ENCODE data around the gene ANK3. TPM values are rescaled to one million over a fixed set of nuclear protein-coding genes. Genes with fewer than 3 reads are reported as not detected.

The ANK3 gene
- total RNA-seq, 8 experiments from 2014 or later = 8.1 to 191 (median 78.3) TPM

DNA sequence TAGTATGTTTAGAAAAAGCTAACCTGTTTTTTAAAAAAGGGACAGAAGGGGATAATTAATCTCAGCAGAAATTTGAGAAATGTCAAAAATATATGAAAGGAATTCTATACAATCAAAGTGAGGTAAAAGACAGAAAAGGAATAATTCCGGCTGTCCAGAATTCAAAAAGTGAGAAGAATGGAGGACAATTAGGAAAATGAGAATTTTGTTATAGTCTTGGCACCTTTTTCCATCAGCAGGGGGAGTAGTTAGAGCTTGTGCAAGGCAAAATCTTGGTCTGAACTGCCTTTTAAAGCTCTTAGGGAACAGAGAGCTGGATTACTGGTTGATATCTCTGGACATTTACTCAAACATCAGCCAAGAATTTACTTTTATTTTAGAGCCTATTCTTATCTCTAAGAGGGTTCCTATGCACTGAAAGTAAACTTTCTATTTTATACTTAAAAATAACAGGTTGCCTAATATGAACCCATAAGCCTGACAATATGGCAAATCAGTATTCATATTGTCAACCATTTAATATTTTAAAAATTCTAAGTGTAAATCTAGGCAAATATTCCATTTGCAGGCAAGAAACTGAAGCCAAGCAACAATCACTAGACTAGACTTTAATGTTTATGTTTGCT lies 185.6 kb downstream of the ANK3 start:
- in situ Hi-C loops (cut with MboI; ENCODE audit: low pct_unique_long_range_greater_than_20kb in 2 of 9, low sequenced_read_pairs in 9 of 9, unreplicated experiment in 9 of 9) = loop anchor here in 5 of 9 experiments (10.0 to 25.0 kb wide), 6 partner anchors 89 to 233 kb away; no protein-coding TSS in a partner anchor

DNA sequence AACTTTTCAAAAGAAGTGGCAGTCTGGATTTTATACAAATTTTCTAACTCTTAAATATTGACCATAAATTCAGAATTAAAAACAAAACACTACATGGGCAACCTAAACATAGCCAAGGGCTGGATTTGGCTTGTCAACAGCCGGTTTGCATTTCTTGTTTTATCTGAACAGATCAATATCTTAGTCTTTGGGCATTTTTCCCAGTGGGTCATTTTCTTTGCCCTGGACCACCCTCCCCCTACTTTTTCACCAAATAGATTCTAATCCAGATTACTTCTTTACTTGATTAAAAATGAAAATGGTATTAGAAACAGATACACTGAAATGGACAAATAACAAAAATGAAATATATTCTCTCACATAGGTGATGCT lies 189.0 kb downstream of the ANK3 start:
- in situ Hi-C loops (cut with MboI; ENCODE audit: low pct_unique_long_range_greater_than_20kb in 2 of 9, low sequenced_read_pairs in 9 of 9, unreplicated experiment in 9 of 9) = loop anchor here in 5 of 9 experiments (10.0 to 25.0 kb wide), 6 partner anchors 86 to 237 kb away; no protein-coding TSS in a partner anchor
- 100% methylated on average over 1 of the region's 1 CpG; no CpG with 5 or more reads in 7 of the 10 experiments for WGBS, 10 experiments
- Histone ChIP-seq H3K27ac (no peak overlapping the region), H3K4me3 (no peak overlapping the region), H3K4me1 (replicated peaks in 1 of 2) (no peaks in the 10 kb centered on the region)
- ATAC-seq (replicated peaks in 6 of 8) = no peak

More for the DNA sequence above, 185.6 kb downstream of the ANK3 start:
- Histone ChIP-seq H3K27ac (no peak overlapping the region), H3K4me1 (replicated peaks in 1 of 2) (no peaks in the 10 kb centered on the region), H3K4me3 (no peak overlapping the region)
- no peak for ATAC-seq (replicated peaks in 6 of 8)
- 6 to 69% (median 42%) methylated on average over 1 of the region's 1 CpG for WGBS, 10 experiments

DNA sequence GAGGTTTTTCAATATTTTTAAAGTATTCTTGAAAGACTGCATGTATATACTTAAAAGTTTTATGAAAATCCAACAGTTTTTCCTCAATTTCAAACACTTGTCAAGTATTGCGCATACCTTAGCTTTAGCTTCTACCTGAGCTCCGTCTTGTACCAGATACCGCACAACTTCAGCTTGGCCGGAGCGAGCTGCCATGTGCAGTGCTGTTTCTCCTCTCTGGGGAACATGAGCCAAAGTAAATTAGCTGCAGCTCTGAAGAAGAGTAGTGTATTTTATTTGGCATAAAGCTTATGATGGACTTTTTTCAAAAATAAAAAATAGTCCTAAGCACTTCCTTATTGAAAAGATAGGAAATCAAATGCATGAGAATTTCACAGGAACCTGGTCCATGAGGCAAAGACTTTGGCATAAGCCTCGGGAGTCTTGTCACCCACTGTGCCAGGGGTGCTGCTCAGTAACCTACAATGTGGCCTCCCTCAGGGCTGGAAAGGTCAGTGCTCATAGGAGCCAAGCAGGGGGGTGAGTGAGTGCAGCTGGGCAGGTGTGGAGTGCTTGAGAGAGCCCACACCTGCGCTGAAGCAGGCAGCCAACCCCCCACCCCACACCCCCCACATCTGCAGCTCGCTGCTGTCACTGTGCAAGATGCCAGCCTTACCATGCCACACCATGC lies 189.5 kb downstream of the ANK3 start:
- in situ Hi-C loops (cut with MboI; ENCODE audit: low pct_unique_long_range_greater_than_20kb in 2 of 9, low sequenced_read_pairs in 9 of 9, unreplicated experiment in 9 of 9) = loop anchor here in 5 of 9 experiments (10.0 to 25.0 kb wide), 6 partner anchors 85 to 237 kb away; no protein-coding TSS in a partner anchor
- 62 to 100% (median 82%) methylated on average over 1 to 7 of the region's 8 CpGs; no CpG with 5 or more reads in 4 of the 10 experiments for WGBS, 10 experiments

DNA sequence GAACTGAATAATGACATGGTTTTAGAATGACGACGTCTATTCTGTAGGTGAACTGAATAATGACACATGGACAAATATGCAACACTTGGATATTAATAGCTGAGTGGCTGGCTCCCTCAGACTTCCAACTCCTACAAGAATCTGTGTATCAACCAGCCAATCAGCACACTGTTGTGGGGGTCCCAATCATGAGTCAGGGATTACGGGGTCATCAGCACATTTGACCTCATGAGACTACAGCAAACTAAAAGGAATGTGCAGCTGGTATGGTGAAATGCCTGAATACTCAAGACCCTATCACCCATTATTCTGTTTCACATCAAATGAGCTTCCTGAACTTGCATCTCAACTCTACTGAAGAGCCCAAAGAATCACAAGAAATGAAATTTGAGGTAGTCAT lies 192.5 kb downstream of the ANK3 start:
- 0 to 95% (median 77%) methylated on average over 1 to 3 of the region's 3 CpGs; no CpG with 5 or more reads in 3 of the 10 experiments for WGBS, 10 experiments
- H3K4me1 ChIP-seq (replicated peaks in 1 of 2) = no peaks in the 10 kb centered on the region
- ATAC-seq (replicated peaks in 6 of 8) = no peak
- H3K27ac ChIP-seq = no peak overlapping the region
- in situ Hi-C loops (cut with MboI; ENCODE audit: low pct_unique_long_range_greater_than_20kb in 2 of 9, low sequenced_read_pairs in 9 of 9, unreplicated experiment in 9 of 9) = no loop called here
- H3K4me3 ChIP-seq = no peak overlapping the region

More for the DNA sequence above, 189.5 kb downstream of the ANK3 start:
- no peak for ATAC-seq (replicated peaks in 6 of 8)
- Histone ChIP-seq H3K4me3 (no peak overlapping the region), H3K27ac (no peak overlapping the region), H3K4me1 (replicated peaks in 1 of 2) (no peaks in the 10 kb centered on the region)

DNA sequence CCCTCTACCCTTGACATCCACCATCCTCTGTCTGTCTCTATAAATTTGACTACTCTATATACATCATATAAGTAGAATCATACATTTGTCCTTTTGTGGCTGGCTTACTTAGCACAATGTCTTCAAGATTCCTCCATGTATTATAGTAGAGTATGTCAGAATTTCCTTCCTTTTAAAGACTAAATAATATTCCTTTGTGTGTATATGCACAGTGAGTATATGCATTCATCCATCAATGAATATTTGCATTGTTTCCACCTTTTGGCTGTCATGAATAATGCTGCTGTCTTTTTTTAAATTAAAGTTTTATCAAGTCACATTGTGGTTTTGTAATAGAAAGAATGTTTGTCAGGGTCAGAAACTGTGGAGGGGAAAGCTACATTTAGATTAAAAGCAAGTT lies 195.3 kb downstream of the ANK3 start:
- Histone ChIP-seq H3K27ac (no peak overlapping the region), H3K4me1 (replicated peaks in 1 of 2) (no peaks in the 10 kb centered on the region), H3K4me3 (no peak overlapping the region)
- in situ Hi-C loops (cut with MboI; ENCODE audit: low pct_unique_long_range_greater_than_20kb in 2 of 9, low sequenced_read_pairs in 9 of 9, unreplicated experiment in 9 of 9) = no loop called here
- ATAC-seq (replicated peaks in 6 of 8) = no peak

DNA sequence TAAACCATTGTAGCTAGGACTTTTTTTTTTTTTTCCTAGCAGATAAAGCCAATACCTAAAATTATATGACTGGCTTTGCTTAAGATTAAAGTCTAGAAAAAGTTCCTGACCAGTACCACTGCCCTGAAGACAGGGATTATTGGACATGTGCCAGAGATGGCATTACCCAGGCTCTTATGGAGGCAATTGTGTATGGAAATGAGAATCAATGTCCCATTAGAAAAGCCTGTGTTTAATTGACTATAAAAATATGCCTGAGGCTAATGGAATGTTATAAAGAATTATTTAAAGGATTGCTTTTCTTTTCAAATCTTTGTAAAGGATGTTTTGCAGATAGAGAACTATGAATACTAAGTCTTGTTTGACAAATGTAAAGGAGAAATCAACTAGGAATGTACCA lies 196.7 kb downstream of the ANK3 start:
- in situ Hi-C loops (cut with MboI; ENCODE audit: low pct_unique_long_range_greater_than_20kb in 2 of 9, low sequenced_read_pairs in 9 of 9, unreplicated experiment in 9 of 9) = no loop called here
- ATAC-seq (replicated peaks in 6 of 8) = no peak
- no peak overlapping the region for H3K27ac ChIP-seq
- H3K4me1 ChIP-seq (replicated peaks in 1 of 2) = no peaks in the 10 kb centered on the region
- no peak overlapping the region for H3K4me3 ChIP-seq

DNA sequence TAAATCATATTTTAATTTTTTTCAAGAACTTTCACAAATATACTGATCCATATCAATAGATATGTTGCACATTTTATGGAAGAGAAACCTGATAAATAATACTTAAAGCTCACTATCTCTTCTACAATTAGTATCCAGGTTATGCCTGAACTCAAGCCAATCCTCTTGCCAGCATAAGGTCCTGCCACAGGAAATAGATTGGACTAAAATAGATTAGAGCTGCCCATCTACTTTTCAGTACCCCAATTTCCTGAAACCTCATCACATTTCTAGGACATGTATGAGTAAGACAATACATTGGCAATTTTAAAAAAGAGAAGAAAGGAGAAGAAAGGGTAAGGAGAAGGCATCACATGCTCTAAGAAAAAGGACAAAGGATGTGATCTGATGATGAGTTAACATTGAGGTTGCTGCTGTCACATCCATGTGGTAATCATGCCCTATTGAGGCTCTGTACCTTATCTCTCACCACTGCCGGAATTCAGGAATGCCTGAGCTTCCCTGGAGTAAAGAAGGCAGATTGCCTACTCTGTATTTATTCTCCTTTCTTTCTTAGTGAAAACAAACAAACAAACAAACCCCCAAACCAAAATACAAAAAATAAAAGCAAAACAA lies 199.7 kb downstream of the ANK3 start:
- no peaks in the 10 kb centered on the region for H3K4me1 ChIP-seq (replicated peaks in 1 of 2)
- ATAC-seq (replicated peaks in 6 of 8) = peak in 1 of 8 experiments; percentile 11
- 43 to 100% (median 92%) methylated on average over 1 of the region's 1 CpG; no CpG with 5 or more reads in 4 of the 10 experiments for WGBS, 10 experiments
- H3K4me3 ChIP-seq = no peak overlapping the region
- no peak overlapping the region for H3K27ac ChIP-seq
- in situ Hi-C loops (cut with MboI; ENCODE audit: low pct_unique_long_range_greater_than_20kb in 2 of 9, low sequenced_read_pairs in 9 of 9, unreplicated experiment in 9 of 9) = no loop called here

DNA sequence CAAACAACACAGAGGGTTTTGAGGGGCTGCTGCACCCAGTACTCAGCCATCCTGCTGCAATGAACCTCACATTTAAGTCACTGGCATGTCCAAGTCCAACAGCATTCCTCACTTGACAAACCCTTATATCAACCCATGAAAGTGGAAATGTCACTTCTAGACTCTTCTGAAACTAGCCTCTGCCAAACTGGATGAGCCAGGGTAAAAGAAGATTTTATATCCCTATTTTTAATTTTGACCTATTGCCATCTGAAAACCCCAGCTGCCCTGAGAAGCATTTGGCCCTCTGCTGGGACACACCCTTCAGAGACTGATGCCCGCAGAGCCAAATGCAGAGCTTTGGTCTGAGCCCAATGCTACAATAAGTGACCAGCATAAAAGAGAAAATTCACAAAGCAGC lies 201.1 kb downstream of the ANK3 start:
- no peak overlapping the region for H3K4me3 ChIP-seq
- H3K4me1 ChIP-seq (replicated peaks in 1 of 2) = no peaks in the 10 kb centered on the region
- WGBS, 10 experiments = 29 to 89% (median 67%) methylated on average over 1 of the region's 1 CpG; no CpG with 5 or more reads in 5 of the 10 experiments
- no peak overlapping the region for H3K27ac ChIP-seq
- in situ Hi-C loops (cut with MboI; ENCODE audit: low pct_unique_long_range_greater_than_20kb in 2 of 9, low sequenced_read_pairs in 9 of 9, unreplicated experiment in 9 of 9) = no loop called here
- ATAC-seq (replicated peaks in 6 of 8) = no peak

DNA sequence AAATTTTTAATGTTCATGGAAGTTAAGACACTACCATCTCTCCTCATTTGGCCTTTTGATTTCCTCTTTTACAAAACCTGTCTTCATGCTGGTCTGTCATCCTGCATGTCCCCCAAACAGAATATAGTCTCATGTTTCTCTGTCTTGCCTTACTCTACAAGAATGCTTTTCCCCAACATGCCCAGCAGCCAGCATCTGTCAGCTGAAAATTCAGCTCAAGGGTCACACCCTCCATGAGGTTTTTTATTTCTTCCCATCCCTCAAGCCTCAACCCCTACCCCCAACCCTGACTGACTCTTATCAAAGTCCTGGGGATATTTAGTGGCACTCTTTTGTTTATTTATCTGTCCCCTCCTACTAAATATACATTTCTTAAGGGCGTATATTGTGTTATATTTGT lies 202.0 kb downstream of the ANK3 start:
- ATAC-seq (replicated peaks in 6 of 8) = peak in 2 of 8 experiments; percentile 35 to 42
- H3K27ac ChIP-seq = no peak overlapping the region
- in situ Hi-C loops (cut with MboI; ENCODE audit: low pct_unique_long_range_greater_than_20kb in 2 of 9, low sequenced_read_pairs in 9 of 9, unreplicated experiment in 9 of 9) = no loop called here
- 0 to 100% (median 61%) methylated on average over 1 of the region's 1 CpG; no CpG with 5 or more reads in 4 of the 10 experiments for WGBS, 10 experiments
- H3K4me1 ChIP-seq (replicated peaks in 1 of 2) = no peaks in the 10 kb centered on the region
- no peak overlapping the region for H3K4me3 ChIP-seq

DNA sequence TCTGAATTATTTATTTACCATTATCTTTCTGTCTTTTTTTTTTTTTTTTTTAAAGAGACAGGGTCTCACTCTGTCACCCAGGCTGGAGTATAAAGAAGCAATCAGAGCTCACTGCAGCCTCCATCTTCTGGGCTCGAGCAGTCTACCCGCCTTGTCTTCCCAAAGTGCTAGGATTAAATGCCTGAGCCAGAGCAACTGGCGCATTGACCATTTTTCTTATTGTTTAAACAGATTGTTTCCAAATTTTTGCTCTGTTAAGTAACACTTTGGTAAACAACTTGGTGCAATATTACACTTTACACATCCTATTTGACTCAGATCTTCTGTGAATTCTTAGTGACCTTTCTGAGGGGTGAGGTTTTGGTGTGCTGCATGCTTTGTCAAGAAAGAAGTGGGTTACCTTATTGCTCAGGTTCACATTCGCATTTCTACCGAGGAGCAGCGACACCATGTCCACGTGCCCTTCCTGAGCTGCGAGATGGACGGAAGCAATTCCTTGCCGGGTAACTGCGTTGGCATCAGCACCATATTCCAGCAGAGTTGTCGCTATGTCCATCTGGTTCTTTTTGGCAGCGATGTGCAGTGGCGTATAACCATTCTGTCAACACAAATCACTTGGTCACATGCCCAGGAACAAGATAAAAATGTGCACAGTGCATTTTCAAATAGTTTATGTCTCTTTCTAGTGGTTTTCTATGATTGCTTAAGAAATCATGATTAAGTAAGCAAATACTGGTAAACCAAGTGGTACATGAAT lies 203.2 kb downstream of the ANK3 start:
- 19 to 100% (median 96%) methylated on average over 1 to 13 of the region's 14 CpGs for WGBS, 10 experiments
- no peak for ATAC-seq (replicated peaks in 6 of 8)
- in situ Hi-C loops (cut with MboI; ENCODE audit: low pct_unique_long_range_greater_than_20kb in 2 of 9, low sequenced_read_pairs in 9 of 9, unreplicated experiment in 9 of 9) = no loop called here
- no peak overlapping the region for H3K4me3 ChIP-seq
- no peak overlapping the region for H3K27ac ChIP-seq
- H3K4me1 ChIP-seq (replicated peaks in 1 of 2) = no peaks in the 10 kb centered on the region

DNA sequence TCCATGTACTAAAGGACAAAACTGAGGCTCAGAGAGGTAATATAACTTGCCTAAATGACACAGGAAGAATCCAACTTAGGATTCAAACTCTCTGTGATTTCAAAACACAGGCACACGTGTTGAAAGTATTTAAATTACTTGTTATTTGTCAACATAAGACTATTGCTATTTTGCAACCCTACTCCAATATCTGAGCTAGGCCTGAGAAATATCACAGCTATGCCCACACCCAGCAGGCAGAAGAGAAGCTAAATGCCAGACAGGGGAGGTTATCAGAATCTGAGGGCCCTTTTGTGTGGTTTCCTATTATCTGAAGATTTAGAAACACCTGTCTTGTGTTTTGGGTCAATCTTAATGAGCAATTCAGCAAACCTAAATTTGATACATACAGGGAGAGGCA lies 204.3 kb downstream of the ANK3 start:
- 0 to 86% (median 55%) methylated on average over 1 of the region's 1 CpG; no CpG with 5 or more reads in 2 of the 10 experiments for WGBS, 10 experiments
- Histone ChIP-seq H3K4me1 (replicated peaks in 1 of 2) (no peaks in the 10 kb centered on the region), H3K27ac (no peak overlapping the region), H3K4me3 (no peak overlapping the region)
- in situ Hi-C loops (cut with MboI; ENCODE audit: low pct_unique_long_range_greater_than_20kb in 2 of 9, low sequenced_read_pairs in 9 of 9, unreplicated experiment in 9 of 9) = no loop called here
- peak in 2 of 8 experiments; percentile 60 for ATAC-seq (replicated peaks in 6 of 8)

DNA sequence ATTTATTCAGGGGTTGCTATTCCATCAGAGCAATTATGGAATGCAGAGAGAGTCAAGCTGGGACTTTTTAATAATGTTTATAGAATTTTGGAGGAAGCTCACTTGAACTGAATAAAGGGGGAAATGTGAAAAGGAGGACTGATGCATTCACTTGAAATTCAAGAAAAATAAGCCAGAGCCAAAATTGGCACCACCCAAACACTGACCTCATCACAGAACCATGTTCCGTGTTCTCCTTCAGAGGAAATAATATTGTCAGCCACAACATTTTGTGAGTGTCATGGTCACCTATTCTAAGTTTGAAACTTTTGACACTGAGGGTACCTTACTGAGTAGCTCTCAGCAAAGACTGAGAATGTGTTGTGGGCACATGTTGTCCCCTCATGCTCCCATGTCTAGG lies 207.0 kb downstream of the ANK3 start:
- no peak overlapping the region for H3K4me3 ChIP-seq
- WGBS, 10 experiments = 0 to 100% (median 80%) methylated on average over 1 of the region's 1 CpG; no CpG with 5 or more reads in 3 of the 10 experiments
- no peaks in the 10 kb centered on the region for H3K4me1 ChIP-seq (replicated peaks in 1 of 2)
- H3K27ac ChIP-seq = no peak overlapping the region
- in situ Hi-C loops (cut with MboI; ENCODE audit: low pct_unique_long_range_greater_than_20kb in 2 of 9, low sequenced_read_pairs in 9 of 9, unreplicated experiment in 9 of 9) = no loop called here
- ATAC-seq (replicated peaks in 6 of 8) = peak in 2 of 8 experiments; percentile 64 to 66

DNA sequence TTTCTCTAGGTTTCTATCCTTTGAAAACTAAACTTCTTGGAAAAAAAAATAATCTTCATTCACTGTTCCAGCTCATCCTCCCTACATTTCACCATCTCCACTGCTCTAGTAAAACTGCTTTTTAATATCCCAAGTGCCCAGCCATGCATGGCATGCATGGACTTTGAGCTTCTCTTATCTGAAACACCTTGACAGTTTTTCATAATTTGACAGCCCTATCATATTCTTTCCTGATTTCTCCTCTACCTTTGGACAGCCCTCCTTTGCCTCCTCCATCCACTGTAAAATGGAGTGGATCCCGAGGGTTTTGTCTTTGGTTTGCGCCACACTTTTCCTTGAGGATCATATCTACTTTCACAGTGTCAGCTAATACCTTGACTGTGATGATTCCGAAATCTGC lies 212.8 kb downstream of the ANK3 start:
- in situ Hi-C loops (cut with MboI; ENCODE audit: low pct_unique_long_range_greater_than_20kb in 2 of 9, low sequenced_read_pairs in 9 of 9, unreplicated experiment in 9 of 9) = no loop called here
- H3K4me1 ChIP-seq (replicated peaks in 1 of 2) = no peaks in the 10 kb centered on the region
- no peak overlapping the region for H3K4me3 ChIP-seq
- ATAC-seq (replicated peaks in 6 of 8) = no peak
- WGBS, 10 experiments = 63 to 100% (median 89%) methylated on average over 1 to 3 of the region's 3 CpGs; no CpG with 5 or more reads in 1 of the 10 experiments
- H3K27ac ChIP-seq = no peak overlapping the region
